K562 (cell line): ENCODE measurements around the gene MLKL.

Experiments used
- ERF ChIP-seq: fragments of 450-650 bp; formaldehyde crosslinking; IDR thresholded peaks from 2 replicates; pipeline ENCODE4 v1.4.0; 2020; ENCODE audit warnings: mild to moderate bottlenecking, mixed read lengths
- FOXM1 ChIP-seq, 2 experiments: fragments of 450-650 bp in 1 of 2; sonication (generic) in 1 of 2; formaldehyde crosslinking in 1 of 2; IDR thresholded peaks; 2 replicates each; pipeline versions ENCODE4 v1.6.1 to v1.9.0; 2017 to 2022; ENCODE audit warnings: low read depth in 2 of 2, mild to moderate bottlenecking in 2 of 2, missing genetic modification reagents in 1 of 2, moderate library complexity in 1 of 2
- POLR2AphosphoS5 ChIP-seq: IDR thresholded peaks from 2 replicates; pipeline ENCODE4 v1.6.1; 2011; ENCODE audit warnings: mild to moderate bottlenecking, low read depth, low read length, moderate library complexity; ENCODE audit not compliant: control insufficient read depth, insufficient read depth
- SETDB1 ChIP-seq: IDR thresholded peaks from one replicate; pipeline ENCODE4 v1.6.1; 2012; ENCODE audit warnings: low read length, control low read depth, inconsistent platforms
- STAG1 ChIP-seq: sonication (generic); formaldehyde crosslinking; IDR thresholded peaks from 2 replicates; pipeline ENCODE4 v1.5.0; 2020; ENCODE audit warnings: missing genetic modification reagents, borderline replicate concordance
- TAF1 ChIP-seq: IDR thresholded peaks from 2 replicates; pipeline ENCODE4 v1.6.1; 2011; ENCODE audit warnings: mild to moderate bottlenecking, low read length, moderate library complexity; ENCODE audit not compliant: insufficient read depth, control insufficient read depth, severe bottlenecking; ENCODE audit errors: extremely low read depth
- ZBED1 ChIP-seq: IDR thresholded peaks from 2 replicates; pipeline ENCODE4 v1.6.1; 2014
- ZNF695 ChIP-seq: fragments of 450-650 bp; formaldehyde crosslinking; IDR thresholded peaks from 2 replicates; pipeline ENCODE4 v1.4.0; 2020; ENCODE audit warnings: mild to moderate bottlenecking, moderate library complexity
- TF ChIP-seq, protein P1 (sequence below), 2 experiments: IDR thresholded peaks; 2 replicates each; pipeline ENCODE4 v1.6.1; 2012; ENCODE audit warnings: improper control_type of control experiment in 2 of 2, low read depth in 2 of 2, low read length in 2 of 2, borderline replicate concordance in 1 of 2
- TF ChIP-seq, protein P2 (sequence below): sonication (generic); formaldehyde crosslinking; IDR thresholded peaks from 2 replicates; pipeline ENCODE4 v1.8.1; 2023; ENCODE audit warnings: mild to moderate bottlenecking, missing genetic modification reagents
- TF ChIP-seq, protein P3 (sequence below): fragments of 250-450 bp; sonication (Bioruptor Pico); IDR thresholded peaks from 2 replicates; pipeline ENCODE4 v1.4.0; 2020; ENCODE audit warnings: mild to moderate bottlenecking, moderate library complexity
- TF ChIP-seq, protein P4 (sequence below), 3 experiments: IDR thresholded peaks in 2 of 3; conservative IDR thresholded peaks in 1 of 3; 2 replicates each; pipeline ENCODE4 v1.5.1; 2011 to 2012; ENCODE audit warnings: low read length in 3 of 3, mild to moderate bottlenecking in 3 of 3, control low read depth in 2 of 3, improper control_type of control experiment in 1 of 3, inconsistent platforms in 1 of 3, low read depth in 1 of 3, mixed read lengths in 1 of 3, moderate library complexity in 1 of 3; ENCODE audit not compliant: insufficient read depth in 2 of 3
- TF ChIP-seq, protein P5 (sequence below): sonication (generic); formaldehyde crosslinking; IDR thresholded peaks from 2 replicates; pipeline ENCODE4 v1.9.0; 2022; ENCODE audit warnings: mild to moderate bottlenecking, missing genetic modification reagents

DNA sequence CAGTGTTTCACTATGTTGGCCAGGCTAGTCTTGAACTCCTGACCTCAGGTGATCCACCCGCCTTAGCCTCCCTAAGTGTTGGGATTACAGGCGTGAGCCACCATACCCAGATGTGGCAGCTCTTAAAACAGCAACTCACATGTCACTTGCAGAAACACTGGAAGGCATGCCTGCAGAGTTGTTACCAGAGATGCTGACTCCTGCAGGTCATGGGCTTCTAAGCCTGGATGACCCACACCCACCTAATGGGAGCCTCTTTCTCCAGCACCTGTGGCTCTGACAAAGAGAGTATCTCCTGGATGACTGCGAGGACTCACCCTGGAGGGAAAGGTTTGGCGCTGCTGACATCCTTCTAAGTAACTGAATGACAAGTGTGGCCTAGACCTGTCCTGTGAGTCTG, 22.8 kb downstream of the MLKL start:
- no peak for TF ChIP-seq ERF
- no peak for TF ChIP-seq FOXM1 (IDR thresholded peaks at IDR 0.05; ENCODE audit: low read depth)
- no peak for TF ChIP-seq FOXM1 (CRISPR knock-in tag; IDR thresholded peaks at IDR 0.05; ENCODE audit: low read depth)
- TF ChIP-seq, protein P1, sequence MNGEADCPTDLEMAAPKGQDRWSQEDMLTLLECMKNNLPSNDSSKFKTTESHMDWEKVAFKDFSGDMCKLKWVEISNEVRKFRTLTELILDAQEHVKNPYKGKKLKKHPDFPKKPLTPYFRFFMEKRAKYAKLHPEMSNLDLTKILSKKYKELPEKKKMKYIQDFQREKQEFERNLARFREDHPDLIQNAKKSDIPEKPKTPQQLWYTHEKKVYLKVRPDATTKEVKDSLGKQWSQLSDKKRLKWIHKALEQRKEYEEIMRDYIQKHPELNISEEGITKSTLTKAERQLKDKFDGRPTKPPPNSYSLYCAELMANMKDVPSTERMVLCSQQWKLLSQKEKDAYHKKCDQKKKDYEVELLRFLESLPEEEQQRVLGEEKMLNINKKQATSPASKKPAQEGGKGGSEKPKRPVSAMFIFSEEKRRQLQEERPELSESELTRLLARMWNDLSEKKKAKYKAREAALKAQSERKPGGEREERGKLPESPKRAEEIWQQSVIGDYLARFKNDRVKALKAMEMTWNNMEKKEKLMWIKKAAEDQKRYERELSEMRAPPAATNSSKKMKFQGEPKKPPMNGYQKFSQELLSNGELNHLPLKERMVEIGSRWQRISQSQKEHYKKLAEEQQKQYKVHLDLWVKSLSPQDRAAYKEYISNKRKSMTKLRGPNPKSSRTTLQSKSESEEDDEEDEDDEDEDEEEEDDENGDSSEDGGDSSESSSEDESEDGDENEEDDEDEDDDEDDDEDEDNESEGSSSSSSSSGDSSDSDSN (IDR thresholded peaks at IDR 0.05; ENCODE audit: borderline replicate concordance in 1 of 2, low read depth in 2 of 2, low read length in 2 of 2): no peak
- TF ChIP-seq, protein P2, sequence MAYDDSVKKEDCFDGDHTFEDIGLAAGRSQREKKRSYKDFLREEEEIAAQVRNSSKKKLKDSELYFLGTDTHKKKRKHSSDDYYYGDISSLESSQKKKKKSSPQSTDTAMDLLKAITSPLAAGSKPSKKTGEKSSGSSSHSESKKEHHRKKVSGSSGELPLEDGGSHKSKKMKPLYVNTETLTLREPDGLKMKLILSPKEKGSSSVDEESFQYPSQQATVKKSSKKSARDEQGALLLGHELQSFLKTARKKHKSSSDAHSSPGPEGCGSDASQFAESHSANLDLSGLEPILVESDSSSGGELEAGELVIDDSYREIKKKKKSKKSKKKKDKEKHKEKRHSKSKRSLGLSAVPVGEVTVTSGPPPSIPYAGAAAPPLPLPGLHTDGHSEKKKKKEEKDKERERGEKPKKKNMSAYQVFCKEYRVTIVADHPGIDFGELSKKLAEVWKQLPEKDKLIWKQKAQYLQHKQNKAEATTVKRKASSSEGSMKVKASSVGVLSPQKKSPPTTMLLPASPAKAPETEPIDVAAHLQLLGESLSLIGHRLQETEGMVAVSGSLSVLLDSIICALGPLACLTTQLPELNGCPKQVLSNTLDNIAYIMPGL: no peak
- TF ChIP-seq, protein P3, sequence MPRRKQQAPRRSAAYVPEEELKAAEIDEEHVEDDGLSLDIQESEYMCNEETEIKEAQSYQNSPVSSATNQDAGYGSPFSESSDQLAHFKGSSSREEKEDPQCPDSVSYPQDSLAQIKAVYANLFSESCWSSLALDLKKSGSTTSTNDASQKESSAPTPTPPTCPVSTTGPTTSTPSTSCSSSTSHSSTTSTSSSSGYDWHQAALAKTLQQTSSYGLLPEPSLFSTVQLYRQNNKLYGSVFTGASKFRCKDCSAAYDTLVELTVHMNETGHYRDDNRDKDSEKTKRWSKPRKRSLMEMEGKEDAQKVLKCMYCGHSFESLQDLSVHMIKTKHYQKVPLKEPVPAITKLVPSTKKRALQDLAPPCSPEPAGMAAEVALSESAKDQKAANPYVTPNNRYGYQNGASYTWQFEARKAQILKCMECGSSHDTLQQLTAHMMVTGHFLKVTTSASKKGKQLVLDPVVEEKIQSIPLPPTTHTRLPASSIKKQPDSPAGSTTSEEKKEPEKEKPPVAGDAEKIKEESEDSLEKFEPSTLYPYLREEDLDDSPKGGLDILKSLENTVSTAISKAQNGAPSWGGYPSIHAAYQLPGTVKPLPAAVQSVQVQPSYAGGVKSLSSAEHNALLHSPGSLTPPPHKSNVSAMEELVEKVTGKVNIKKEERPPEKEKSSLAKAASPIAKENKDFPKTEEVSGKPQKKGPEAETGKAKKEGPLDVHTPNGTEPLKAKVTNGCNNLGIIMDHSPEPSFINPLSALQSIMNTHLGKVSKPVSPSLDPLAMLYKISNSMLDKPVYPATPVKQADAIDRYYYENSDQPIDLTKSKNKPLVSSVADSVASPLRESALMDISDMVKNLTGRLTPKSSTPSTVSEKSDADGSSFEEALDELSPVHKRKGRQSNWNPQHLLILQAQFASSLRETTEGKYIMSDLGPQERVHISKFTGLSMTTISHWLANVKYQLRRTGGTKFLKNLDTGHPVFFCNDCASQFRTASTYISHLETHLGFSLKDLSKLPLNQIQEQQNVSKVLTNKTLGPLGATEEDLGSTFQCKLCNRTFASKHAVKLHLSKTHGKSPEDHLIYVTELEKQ (CRISPR knock-in tag): no peak
- TF ChIP-seq, protein P4, sequence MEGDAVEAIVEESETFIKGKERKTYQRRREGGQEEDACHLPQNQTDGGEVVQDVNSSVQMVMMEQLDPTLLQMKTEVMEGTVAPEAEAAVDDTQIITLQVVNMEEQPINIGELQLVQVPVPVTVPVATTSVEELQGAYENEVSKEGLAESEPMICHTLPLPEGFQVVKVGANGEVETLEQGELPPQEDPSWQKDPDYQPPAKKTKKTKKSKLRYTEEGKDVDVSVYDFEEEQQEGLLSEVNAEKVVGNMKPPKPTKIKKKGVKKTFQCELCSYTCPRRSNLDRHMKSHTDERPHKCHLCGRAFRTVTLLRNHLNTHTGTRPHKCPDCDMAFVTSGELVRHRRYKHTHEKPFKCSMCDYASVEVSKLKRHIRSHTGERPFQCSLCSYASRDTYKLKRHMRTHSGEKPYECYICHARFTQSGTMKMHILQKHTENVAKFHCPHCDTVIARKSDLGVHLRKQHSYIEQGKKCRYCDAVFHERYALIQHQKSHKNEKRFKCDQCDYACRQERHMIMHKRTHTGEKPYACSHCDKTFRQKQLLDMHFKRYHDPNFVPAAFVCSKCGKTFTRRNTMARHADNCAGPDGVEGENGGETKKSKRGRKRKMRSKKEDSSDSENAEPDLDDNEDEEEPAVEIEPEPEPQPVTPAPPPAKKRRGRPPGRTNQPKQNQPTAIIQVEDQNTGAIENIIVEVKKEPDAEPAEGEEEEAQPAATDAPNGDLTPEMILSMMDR (IDR thresholded peaks at IDR 0.05 in 2 of 3, conservative IDR thresholded peaks at IDR 0.05 in 1 of 3; ENCODE audit: insufficient read depth in 2 of 3, low read depth in 1 of 3, low read length in 3 of 3): no peak
- no peak for TF ChIP-seq SETDB1
- TF ChIP-seq ZBED1: no peak
- TF ChIP-seq, protein P5, sequence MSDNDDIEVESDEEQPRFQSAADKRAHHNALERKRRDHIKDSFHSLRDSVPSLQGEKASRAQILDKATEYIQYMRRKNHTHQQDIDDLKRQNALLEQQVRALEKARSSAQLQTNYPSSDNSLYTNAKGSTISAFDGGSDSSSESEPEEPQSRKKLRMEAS (CRISPR knock-in tag): no peak
- TF ChIP-seq ZNF695: no peak
- TF ChIP-seq STAG1 (CRISPR knock-in tag): no peak
- no peak for TF ChIP-seq TAF1
- TF ChIP-seq POLR2AphosphoS5: no peak
